Activated naive CD8-positive, alpha-beta T cell (primary cell): ENCODE data around the gene SYT1.

Experiments used
- H3K27ac Mint-ChIP-seq: one replicate; pipeline ENCODE4 v1.8.0; 2021; ENCODE audit warnings: mixed read lengths
- H3K27me3 Mint-ChIP-seq: one replicate; pipeline ENCODE4 v1.8.0; 2021; ENCODE audit warnings: mixed read lengths
- H3K36me3 Mint-ChIP-seq: one replicate; pipeline ENCODE4 v1.8.0; 2021; ENCODE audit warnings: mixed read lengths
- H3K4me1 Mint-ChIP-seq: one replicate; pipeline ENCODE4 v1.8.0; 2021; ENCODE audit warnings: low read depth, mixed read lengths
- H3K4me3 Mint-ChIP-seq: one replicate; pipeline ENCODE4 v1.8.0; 2021; ENCODE audit warnings: mild to moderate bottlenecking, mixed read lengths
- H3K9me3 Mint-ChIP-seq: one replicate; pipeline ENCODE4 v1.8.0; 2021; ENCODE audit warnings: low read depth, mixed read lengths

Gene SYT1

GRCh38 chr12:79255288-79255687 is 390.7 kb downstream of the SYT1 start:
- Mint-ChIP-seq H3K4me1 (no peaks in the 10 kb centered on the region), H3K36me3 (no peaks in the 10 kb centered on the region), H3K27ac (no peak overlapping the region), H3K9me3 (peaks cover 4% of the 10 kb centered on the region), H3K27me3 (no peaks in the 10 kb centered on the region), H3K4me3 (no peak overlapping the region)

DNA sequence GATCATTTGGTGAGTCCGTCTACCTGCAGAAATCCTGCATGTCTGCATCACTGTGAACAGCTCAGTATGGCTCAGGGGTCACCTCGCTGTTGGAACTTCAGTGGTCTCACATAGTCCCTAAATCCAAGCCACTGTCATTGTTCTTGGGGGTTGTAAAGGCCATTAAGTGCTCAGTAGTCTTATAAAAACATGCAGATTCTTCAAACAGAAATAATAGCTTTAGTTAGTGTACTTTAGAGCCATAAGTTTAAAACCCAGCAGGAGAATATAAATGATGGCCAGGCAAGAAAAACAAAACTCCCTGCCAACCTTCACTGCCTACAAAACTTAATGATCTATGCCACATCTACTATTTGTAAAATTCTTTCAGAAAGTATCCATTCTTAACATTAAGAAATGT is 396.3 kb downstream of the SYT1 start:
- Mint-ChIP-seq H3K9me3 (no peaks in the 10 kb centered on the region), H3K4me3 (no peak overlapping the region), H3K27me3 (no peaks in the 10 kb centered on the region), H3K4me1 (no peaks in the 10 kb centered on the region), H3K36me3 (no peaks in the 10 kb centered on the region), H3K27ac (no peak overlapping the region)

GRCh38 chr12:79262938-79263337 is 398.4 kb downstream of the SYT1 start:
- Mint-ChIP-seq H3K4me1 (no peaks in the 10 kb centered on the region), H3K9me3 (no peaks in the 10 kb centered on the region), H3K36me3 (no peaks in the 10 kb centered on the region), H3K4me3 (no peak overlapping the region), H3K27me3 (no peaks in the 10 kb centered on the region), H3K27ac (no peak overlapping the region)

DNA sequence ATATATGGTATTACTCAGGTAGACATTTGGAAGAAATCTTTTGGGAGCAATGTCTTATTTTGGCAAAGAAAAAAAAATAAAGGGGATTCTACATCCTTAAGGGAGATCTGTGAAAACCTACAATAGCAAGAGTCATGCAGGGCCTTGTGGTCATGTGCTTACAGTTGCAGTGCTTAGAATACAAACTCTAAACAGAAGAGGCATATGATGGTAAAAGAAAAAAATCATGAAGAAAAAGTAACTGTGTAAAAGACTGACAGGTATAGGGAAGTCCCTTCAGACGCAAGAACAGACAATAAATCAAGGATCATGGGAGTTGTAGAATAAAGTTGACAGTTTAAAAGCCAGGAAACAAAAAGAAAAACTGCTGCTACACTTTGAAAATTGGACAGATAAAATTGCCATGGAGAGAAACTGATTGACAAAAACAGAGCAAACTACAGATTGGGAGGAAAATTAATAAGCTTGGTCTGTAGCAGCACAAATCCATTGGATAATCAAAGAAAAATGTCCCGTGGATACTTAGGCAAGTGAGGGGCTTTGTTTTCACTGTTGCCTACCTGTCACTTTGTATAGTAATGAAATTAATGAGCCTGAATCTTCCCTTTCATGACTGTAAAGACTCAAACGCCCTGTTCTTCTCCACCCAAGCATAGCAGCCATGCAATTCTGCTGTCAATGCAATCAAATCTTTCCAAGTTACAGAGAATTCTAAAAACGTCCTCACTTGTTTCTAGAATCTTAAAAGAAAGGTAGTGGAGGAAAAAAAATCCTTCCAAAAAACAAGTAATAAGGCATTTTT is 402.0 kb downstream of the SYT1 start:
- H3K9me3 Mint-ChIP-seq, result peaks cover 1% of the 10 kb centered on the region
- no peak overlapping the region for H3K27ac Mint-ChIP-seq
- no peaks in the 10 kb centered on the region for H3K27me3 Mint-ChIP-seq
- H3K4me1 Mint-ChIP-seq, result no peaks in the 10 kb centered on the region
- H3K4me3 Mint-ChIP-seq, result no peak overlapping the region
- H3K36me3 Mint-ChIP-seq, result no peaks in the 10 kb centered on the region

DNA sequence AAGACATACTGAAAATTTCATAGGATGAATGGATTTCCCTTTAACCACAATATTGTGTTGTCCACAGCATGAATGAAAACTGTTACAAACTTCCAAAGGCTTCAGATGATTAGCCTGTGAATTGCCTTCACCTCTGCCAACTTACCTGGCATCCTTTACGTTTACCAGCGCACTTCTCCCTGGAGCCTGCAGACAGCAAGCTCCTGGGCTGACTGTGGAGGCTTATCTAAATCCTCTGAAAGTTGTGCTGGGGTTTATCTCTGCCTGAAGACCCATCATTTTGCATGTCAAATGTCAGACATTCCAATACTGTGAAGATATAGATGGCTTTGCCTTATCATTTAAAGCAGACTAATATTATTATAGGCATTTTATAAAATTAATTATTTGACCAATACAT is 403.0 kb downstream of the SYT1 start:
- Mint-ChIP-seq H3K9me3 (peaks cover 12% of the 10 kb centered on the region), H3K4me3 (no peak overlapping the region), H3K4me1 (no peaks in the 10 kb centered on the region), H3K27me3 (no peaks in the 10 kb centered on the region), H3K27ac (no peak overlapping the region), H3K36me3 (no peaks in the 10 kb centered on the region)

- Mint-ChIP-seq H3K27me3 (no peaks in the 10 kb centered on the region), H3K36me3 (no peaks in the 10 kb centered on the region), H3K27ac (no peak overlapping the region), H3K9me3 (peaks cover 19% of the 10 kb centered on the region), H3K4me3 (no peak overlapping the region), H3K4me1 (no peaks in the 10 kb centered on the region)
These were observed 410.0 kb downstream of the SYT1 start for GRCh38 chr12:79274501-79275064.

- Mint-ChIP-seq H3K27me3 (no peaks in the 10 kb centered on the region), H3K27ac (no peak overlapping the region), H3K4me3 (no peak overlapping the region), H3K36me3 (no peaks in the 10 kb centered on the region), H3K9me3 (peaks cover 19% of the 10 kb centered on the region), H3K4me1 (no peaks in the 10 kb centered on the region)
These were observed 411.1 kb downstream of the SYT1 start for GRCh38 chr12:79275631-79276030.

DNA sequence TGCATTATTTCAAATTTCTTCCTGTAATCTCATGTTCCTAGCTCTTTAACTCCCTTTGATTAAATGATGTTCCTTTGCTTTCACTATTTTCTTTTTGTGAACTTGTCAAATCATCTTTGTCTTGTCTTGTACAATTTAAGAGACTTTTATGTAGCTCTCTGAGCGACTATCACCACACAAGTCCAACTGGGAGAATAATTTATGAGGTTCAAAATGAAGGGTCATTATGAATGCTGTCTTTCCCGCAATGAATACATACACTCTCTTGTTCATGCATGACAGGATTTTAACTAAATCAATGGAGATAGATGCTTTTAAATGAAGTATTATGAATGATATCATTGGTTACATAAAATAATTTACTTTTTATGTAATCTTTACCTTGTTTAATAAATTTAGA is 418.8 kb downstream of the SYT1 start:
- Mint-ChIP-seq H3K9me3 (peaks cover 7% of the 10 kb centered on the region), H3K27me3 (no peaks in the 10 kb centered on the region), H3K27ac (no peak overlapping the region), H3K36me3 (no peaks in the 10 kb centered on the region), H3K4me1 (no peaks in the 10 kb centered on the region), H3K4me3 (no peak overlapping the region)

DNA sequence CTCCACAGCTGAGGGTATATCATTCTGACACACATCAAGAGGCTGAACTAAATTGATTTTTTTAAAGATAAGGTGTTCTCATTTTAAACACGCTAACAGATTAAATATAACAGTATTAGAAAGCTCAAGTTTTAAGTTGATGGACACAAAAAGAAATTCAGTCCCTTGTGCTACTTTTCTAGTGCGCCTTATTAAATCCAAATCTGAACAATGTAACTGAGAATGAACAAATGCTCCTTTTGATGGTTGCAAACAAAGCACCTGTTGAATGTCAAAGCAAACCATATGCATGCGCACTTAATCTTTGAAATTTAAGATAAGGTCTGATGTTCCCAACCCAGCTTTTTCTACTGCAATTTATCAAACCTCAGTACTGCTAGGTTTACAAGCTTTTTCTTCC is 424.3 kb downstream of the SYT1 start:
- no peak overlapping the region for H3K4me3 Mint-ChIP-seq
- H3K9me3 Mint-ChIP-seq, result no peaks in the 10 kb centered on the region
- H3K27me3 Mint-ChIP-seq, result no peaks in the 10 kb centered on the region
- H3K4me1 Mint-ChIP-seq, result no peaks in the 10 kb centered on the region
- H3K27ac Mint-ChIP-seq, result no peak overlapping the region
- no peaks in the 10 kb centered on the region for H3K36me3 Mint-ChIP-seq

DNA sequence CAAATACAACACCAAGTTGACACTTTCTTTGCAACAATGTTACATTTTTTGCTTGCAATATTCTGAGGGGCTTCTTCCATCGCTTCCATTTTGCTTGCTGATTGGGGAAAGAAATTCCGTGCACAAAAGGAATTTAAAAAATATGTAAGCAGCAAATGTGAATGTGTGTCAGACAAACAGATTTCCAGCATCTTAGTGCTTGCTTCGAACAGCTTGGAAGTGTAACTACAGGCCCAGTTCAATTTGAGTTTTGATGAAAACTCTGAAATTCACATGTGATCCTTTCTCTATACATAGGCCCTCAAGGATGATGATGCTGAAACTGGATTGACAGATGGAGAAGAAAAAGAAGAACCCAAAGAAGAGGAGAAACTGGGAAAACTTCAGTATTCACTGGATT is 427.1 kb downstream of the SYT1 start:
- H3K4me3 Mint-ChIP-seq, result no peak overlapping the region
- no peaks in the 10 kb centered on the region for H3K36me3 Mint-ChIP-seq
- no peak overlapping the region for H3K27ac Mint-ChIP-seq
- H3K27me3 Mint-ChIP-seq, result no peaks in the 10 kb centered on the region
- H3K9me3 Mint-ChIP-seq, result peaks cover 4% of the 10 kb centered on the region
- H3K4me1 Mint-ChIP-seq, result no peaks in the 10 kb centered on the region

- no peaks in the 10 kb centered on the region for H3K36me3 Mint-ChIP-seq
- H3K27me3 Mint-ChIP-seq, result no peaks in the 10 kb centered on the region
- H3K27ac Mint-ChIP-seq, result no peak overlapping the region
- H3K9me3 Mint-ChIP-seq, result peaks cover 4% of the 10 kb centered on the region
- H3K4me3 Mint-ChIP-seq, result no peak overlapping the region
- H3K4me1 Mint-ChIP-seq, result no peaks in the 10 kb centered on the region
These were observed 430.0 kb downstream of the SYT1 start for GRCh38 chr12:79294590-79294989.

- H3K36me3 Mint-ChIP-seq, result no peaks in the 10 kb centered on the region
- H3K4me3 Mint-ChIP-seq, result no peak overlapping the region
- H3K27ac Mint-ChIP-seq, result no peak overlapping the region
- no peaks in the 10 kb centered on the region for H3K27me3 Mint-ChIP-seq
- H3K4me1 Mint-ChIP-seq, result no peaks in the 10 kb centered on the region
- peaks cover 4% of the 10 kb centered on the region for H3K9me3 Mint-ChIP-seq
These were observed 431.0 kb downstream of the SYT1 start for GRCh38 chr12:79295572-79295971.

DNA sequence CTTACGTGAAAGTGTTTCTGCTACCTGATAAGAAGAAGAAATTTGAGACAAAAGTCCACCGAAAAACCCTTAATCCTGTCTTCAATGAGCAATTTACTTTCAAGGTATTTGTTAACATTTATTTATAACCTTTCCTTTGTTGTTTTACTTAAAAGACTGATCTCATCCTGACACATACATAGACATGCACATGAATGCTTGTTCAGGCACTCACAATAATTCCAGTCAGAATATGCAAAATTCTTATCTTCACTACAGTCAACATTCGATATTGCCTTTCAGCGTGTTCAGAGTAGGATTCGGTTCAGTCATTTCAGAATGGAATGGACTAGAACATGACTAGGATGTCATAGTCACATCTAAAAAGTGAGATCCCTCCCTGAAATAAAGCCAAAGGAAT is 431.6 kb downstream of the SYT1 start:
- no peaks in the 10 kb centered on the region for H3K27me3 Mint-ChIP-seq
- no peak overlapping the region for H3K27ac Mint-ChIP-seq
- no peaks in the 10 kb centered on the region for H3K4me1 Mint-ChIP-seq
- H3K36me3 Mint-ChIP-seq, result no peaks in the 10 kb centered on the region
- peaks cover 4% of the 10 kb centered on the region for H3K9me3 Mint-ChIP-seq
- H3K4me3 Mint-ChIP-seq, result no peak overlapping the region

GRCh38 chr12:79296871-79297270 is 432.3 kb downstream of the SYT1 start:
- no peaks in the 10 kb centered on the region for H3K36me3 Mint-ChIP-seq
- H3K4me1 Mint-ChIP-seq, result no peaks in the 10 kb centered on the region
- H3K4me3 Mint-ChIP-seq, result no peak overlapping the region
- no peak overlapping the region for H3K27ac Mint-ChIP-seq
- H3K27me3 Mint-ChIP-seq, result no peaks in the 10 kb centered on the region
- peaks cover 7% of the 10 kb centered on the region for H3K9me3 Mint-ChIP-seq

GRCh38 chr12:79298506-79298905 is 433.9 kb downstream of the SYT1 start:
- H3K27ac Mint-ChIP-seq, result no peak overlapping the region
- peaks cover 10% of the 10 kb centered on the region for H3K9me3 Mint-ChIP-seq
- H3K36me3 Mint-ChIP-seq, result no peaks in the 10 kb centered on the region
- no peak overlapping the region for H3K4me3 Mint-ChIP-seq
- no peaks in the 10 kb centered on the region for H3K4me1 Mint-ChIP-seq
- H3K27me3 Mint-ChIP-seq, result no peaks in the 10 kb centered on the region
